ENCODE results near the gene ANKDD1A. TPM values are rescaled to one million over a fixed set of nuclear protein-coding genes. Genes with fewer than 3 reads are reported as not detected.

ANKDD1A gene
- total RNA-seq, 4 donors from 2014 or later, result 0.82 to 7.1 (median 3.2) TPM

DNA sequence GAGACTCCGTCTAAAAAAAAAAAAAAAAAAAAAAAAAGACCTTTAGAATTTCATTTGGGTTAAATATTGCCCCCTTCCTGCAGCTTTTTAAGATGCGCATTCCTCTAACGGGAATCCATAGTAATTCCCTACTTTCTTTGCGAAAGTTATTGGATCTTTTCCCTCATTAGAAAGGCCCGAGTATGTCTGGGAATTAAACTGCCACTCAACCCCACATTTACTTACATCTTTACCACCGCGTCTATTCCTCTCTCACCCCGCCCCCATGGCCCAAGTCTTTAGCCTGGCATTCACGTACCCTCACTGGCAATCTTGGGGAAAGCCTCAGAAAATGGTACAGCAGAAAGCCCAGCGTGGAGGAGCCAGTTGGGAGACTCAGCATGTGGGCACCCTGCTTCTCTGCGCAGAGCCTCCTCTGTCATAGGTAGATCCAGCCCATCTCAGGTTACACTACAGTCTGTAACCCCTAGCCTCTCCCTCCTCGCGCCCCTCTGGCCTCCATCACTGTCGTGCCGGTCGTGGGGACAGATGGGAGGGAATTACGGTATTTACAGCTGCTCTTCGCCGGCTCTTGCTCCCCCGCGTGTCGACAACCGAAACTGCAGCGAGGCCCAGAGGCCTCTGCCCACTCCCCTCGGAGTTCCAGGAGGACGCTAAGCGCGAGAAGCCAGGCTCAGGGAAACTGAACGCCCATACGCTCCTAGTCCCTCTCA is 6.4 kb upstream of the ANKDD1A start:
- Histone ChIP-seq H3K36me3 (no peaks in the 10 kb centered on the region), H3K27ac (peak overlapping the region in 3 of 4 donors; percentile 13 to 38 (median 30)), H3K4me3 (peak overlapping the region in 3 of 4 donors; percentile 2 to 32 (median 32)), H3K4me1 (peaks cover 0 to 5% (median 0%) of the 10 kb centered on the region in 4 donors), H3K27me3 (no peaks in the 10 kb centered on the region), H3K9me3 (peaks cover 0 to 9% of the 10 kb centered on the region in 2 donors)
- TF ChIP-seq, protein P1, sequence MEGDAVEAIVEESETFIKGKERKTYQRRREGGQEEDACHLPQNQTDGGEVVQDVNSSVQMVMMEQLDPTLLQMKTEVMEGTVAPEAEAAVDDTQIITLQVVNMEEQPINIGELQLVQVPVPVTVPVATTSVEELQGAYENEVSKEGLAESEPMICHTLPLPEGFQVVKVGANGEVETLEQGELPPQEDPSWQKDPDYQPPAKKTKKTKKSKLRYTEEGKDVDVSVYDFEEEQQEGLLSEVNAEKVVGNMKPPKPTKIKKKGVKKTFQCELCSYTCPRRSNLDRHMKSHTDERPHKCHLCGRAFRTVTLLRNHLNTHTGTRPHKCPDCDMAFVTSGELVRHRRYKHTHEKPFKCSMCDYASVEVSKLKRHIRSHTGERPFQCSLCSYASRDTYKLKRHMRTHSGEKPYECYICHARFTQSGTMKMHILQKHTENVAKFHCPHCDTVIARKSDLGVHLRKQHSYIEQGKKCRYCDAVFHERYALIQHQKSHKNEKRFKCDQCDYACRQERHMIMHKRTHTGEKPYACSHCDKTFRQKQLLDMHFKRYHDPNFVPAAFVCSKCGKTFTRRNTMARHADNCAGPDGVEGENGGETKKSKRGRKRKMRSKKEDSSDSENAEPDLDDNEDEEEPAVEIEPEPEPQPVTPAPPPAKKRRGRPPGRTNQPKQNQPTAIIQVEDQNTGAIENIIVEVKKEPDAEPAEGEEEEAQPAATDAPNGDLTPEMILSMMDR (IDR thresholded peaks at IDR 0.05), result peak; percentile 75 to 83 (median 77)
- TF ChIP-seq POLR2A (IDR thresholded peaks at IDR 0.05), result no peak
- WGBS, 2 donors (ENCODE audit: low coverage in 1 of 2), result 31 to 58% methylated on average over 11 to 30 of the region's 30 CpGs
- in situ Hi-C loops (cut with MboI; ENCODE audit: low pct_ligation_motif_present in 1 of 4, low pct_unique_long_range_greater_than_20kb in 1 of 4, low sequenced_read_pairs in 3 of 4), result loop anchor here (5.0 to 25.0 kb wide), 4 partner anchors 70 to 173 kb away; no protein-coding TSS in a partner anchor
- intact Hi-C loops (cut with DNase I; ENCODE audit: low total_unique reads), result loop anchor here (5.0 kb wide), 2 partner anchors 63 to 173 kb away; partner anchors contain the start of gene PLEKHO2
- DNase-seq, result peak; percentile 79

- intact Hi-C loops (cut with DNase I; ENCODE audit: low total_unique reads) (loop anchor here (5.0 kb wide), 2 partner anchors 64 to 174 kb away; partner anchors contain the start of gene PLEKHO2), in situ Hi-C loops (cut with MboI; ENCODE audit: low pct_ligation_motif_present in 1 of 4, low pct_unique_long_range_greater_than_20kb in 1 of 4, low sequenced_read_pairs in 3 of 4) (loop anchor here (5.0 to 25.0 kb wide), 4 partner anchors 71 to 174 kb away; no protein-coding TSS in a partner anchor)
- no peak overlapping the region for H3K27ac ChIP-seq
- 88% methylated on average over 9 of the region's 9 CpGs; no CpG with 5 or more reads in 1 of the 2 donors for WGBS, 2 donors (ENCODE audit: low coverage in 1 of 2)
- H3K27me3 ChIP-seq, result peaks cover 3% of the 10 kb centered on the region
- peaks cover 0 to 6% of the 10 kb centered on the region in 2 donors for H3K9me3 ChIP-seq
- no peak for TF ChIP-seq POLR2A (IDR thresholded peaks at IDR 0.05)
- no peak for TF ChIP-seq POLR2AphosphoS5 (IDR thresholded peaks at IDR 0.05)
- TF ChIP-seq, protein P1 (IDR thresholded peaks at IDR 0.05), result no peak
- no peak for TF ChIP-seq EP300 (IDR thresholded peaks at IDR 0.05; ENCODE audit: low read depth)
- H3K4me1 ChIP-seq, result peaks cover 0 to 6% (median 0%) of the 10 kb centered on the region in 4 donors
- DNase-seq, result no peak
- no peak overlapping the region for H3K4me3 ChIP-seq
- H3K36me3 ChIP-seq, result no peaks in the 10 kb centered on the region
Measured at GRCh38 chr15:64905941-64906340, 5.8 kb upstream of the ANKDD1A start.

GRCh38 chr15:64906402-64906801 is 5.3 kb upstream of the ANKDD1A start:
- intact Hi-C loops (cut with DNase I; ENCODE audit: low total_unique reads), result loop anchor here (5.0 kb wide), 2 partner anchors 64 to 174 kb away; partner anchors contain the start of gene PLEKHO2
- Histone ChIP-seq H3K9me3 (peaks cover 0 to under 1% of the 10 kb centered on the region in 2 donors), H3K4me1 (peaks cover 0 to 11% (median 3%) of the 10 kb centered on the region in 4 donors), H3K36me3 (no peaks in the 10 kb centered on the region), H3K4me3 (no peak overlapping the region), H3K27me3 (peaks cover 8% of the 10 kb centered on the region), H3K27ac (no peak overlapping the region)
- 92% methylated on average over 3 of the region's 3 CpGs; no CpG with 5 or more reads in 1 of the 2 donors for WGBS, 2 donors (ENCODE audit: low coverage in 1 of 2)
- DNase-seq, result no peak
- in situ Hi-C loops (cut with MboI; ENCODE audit: low pct_ligation_motif_present in 1 of 4, low pct_unique_long_range_greater_than_20kb in 1 of 4, low sequenced_read_pairs in 3 of 4), result loop anchor here (5.0 to 25.0 kb wide), 4 partner anchors 72 to 174 kb away; no protein-coding TSS in a partner anchor
- TF ChIP-seq, protein P1 (IDR thresholded peaks at IDR 0.05), result no peak
- no peak for TF ChIP-seq POLR2A (IDR thresholded peaks at IDR 0.05)
- TF ChIP-seq POLR2AphosphoS5 (IDR thresholded peaks at IDR 0.05), result no peak
- TF ChIP-seq EP300 (IDR thresholded peaks at IDR 0.05; ENCODE audit: low read depth), result no peak

GRCh38 chr15:64907991-64908390 is 3.7 kb upstream of the ANKDD1A start:
- intact Hi-C loops (cut with DNase I; ENCODE audit: low total_unique reads) (loop anchor here (5.0 kb wide), 2 partner anchors 66 to 176 kb away; partner anchors contain the start of gene PLEKHO2), in situ Hi-C loops (cut with MboI; ENCODE audit: low pct_ligation_motif_present in 1 of 4, low pct_unique_long_range_greater_than_20kb in 1 of 4, low sequenced_read_pairs in 3 of 4) (loop anchor here (5.0 to 25.0 kb wide), 4 partner anchors 73 to 176 kb away; no protein-coding TSS in a partner anchor)
- DNase-seq, result no peak
- Histone ChIP-seq H3K27ac (no peak overlapping the region), H3K36me3 (no peaks in the 10 kb centered on the region), H3K4me3 (no peak overlapping the region), H3K9me3 (no peaks in the 10 kb centered on the region), H3K27me3 (peaks cover 14% of the 10 kb centered on the region), H3K4me1 (peaks cover 0 to 18% (median 9%) of the 10 kb centered on the region in 4 donors)
- 56 to 77% methylated on average over 1 of the region's 1 CpG for WGBS, 2 donors (ENCODE audit: low coverage in 1 of 2)
- TF ChIP-seq POLR2AphosphoS5 (IDR thresholded peaks at IDR 0.05), result no peak
- TF ChIP-seq, protein P1 (IDR thresholded peaks at IDR 0.05), result no peak
- no peak for TF ChIP-seq EP300 (IDR thresholded peaks at IDR 0.05; ENCODE audit: low read depth)
- TF ChIP-seq POLR2A (IDR thresholded peaks at IDR 0.05), result no peak

Measured in transverse colon (tissue), 4 donors.